GM12891 (cell line): ENCODE data around the gene ACTMAP.

ENCODE experiments used
- POLR2A ChIP-seq: IDR thresholded peaks from 2 replicates; pipeline ENCODE4 v1.6.1; 2011; ENCODE audit warnings: low read depth, low read length, control low read depth
- POLR2AphosphoS5 ChIP-seq: IDR thresholded peaks from 2 replicates; pipeline ENCODE4 v1.6.1; 2011; ENCODE audit warnings: low read depth, low read length, control low read depth
- TAF1 ChIP-seq: IDR thresholded peaks from 2 replicates; pipeline ENCODE4 v1.6.1; 2011; ENCODE audit warnings: low read depth, low read length, control low read depth

DNA sequence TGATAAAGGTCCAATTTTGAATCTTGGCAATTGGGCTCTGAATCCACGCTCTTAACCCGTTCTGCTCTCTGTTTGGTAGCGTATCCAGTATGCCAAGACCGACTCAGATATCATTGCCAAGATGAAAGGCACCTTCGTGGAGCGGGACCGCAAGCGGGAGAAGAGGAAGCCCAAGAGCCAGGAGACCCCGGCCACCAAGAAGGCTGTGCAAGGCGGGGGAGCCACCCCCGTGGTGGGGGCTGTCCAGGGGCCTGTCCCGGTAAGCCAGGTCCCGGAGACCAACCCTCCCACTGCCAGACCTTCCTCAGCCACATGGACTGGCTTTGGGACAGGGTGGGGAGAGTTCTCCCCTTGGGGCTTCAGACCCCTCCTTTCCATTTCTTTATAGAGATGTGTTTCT lies 9.1 kb upstream of the ACTMAP start:
- TF ChIP-seq POLR2A (no peak), POLR2AphosphoS5 (no peak), TAF1 (no peak)
